ENCODE results near the gene DIDO1.

DNA sequence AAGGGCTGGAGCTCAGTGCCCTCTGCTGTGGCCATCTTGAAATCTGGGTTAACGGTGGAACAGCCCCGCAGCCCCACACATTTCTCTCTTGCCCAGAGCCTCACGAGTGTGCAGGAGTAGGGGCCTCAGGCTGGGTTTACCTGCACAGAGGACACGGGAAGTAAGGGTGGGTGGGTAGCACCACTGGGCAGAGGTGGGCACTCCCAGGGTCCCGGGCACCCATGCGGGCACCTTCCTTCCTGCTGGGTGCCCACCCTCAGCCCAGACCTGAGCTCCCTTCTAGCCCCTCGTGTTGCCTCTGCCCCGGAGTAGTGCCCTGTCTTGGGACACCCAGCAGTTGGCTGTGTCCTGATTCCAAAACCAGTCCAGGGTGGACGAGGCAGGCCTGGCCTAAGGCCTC lies 98.3 kb downstream of the DIDO1 start:
- TF ChIP-seq, protein P1, sequence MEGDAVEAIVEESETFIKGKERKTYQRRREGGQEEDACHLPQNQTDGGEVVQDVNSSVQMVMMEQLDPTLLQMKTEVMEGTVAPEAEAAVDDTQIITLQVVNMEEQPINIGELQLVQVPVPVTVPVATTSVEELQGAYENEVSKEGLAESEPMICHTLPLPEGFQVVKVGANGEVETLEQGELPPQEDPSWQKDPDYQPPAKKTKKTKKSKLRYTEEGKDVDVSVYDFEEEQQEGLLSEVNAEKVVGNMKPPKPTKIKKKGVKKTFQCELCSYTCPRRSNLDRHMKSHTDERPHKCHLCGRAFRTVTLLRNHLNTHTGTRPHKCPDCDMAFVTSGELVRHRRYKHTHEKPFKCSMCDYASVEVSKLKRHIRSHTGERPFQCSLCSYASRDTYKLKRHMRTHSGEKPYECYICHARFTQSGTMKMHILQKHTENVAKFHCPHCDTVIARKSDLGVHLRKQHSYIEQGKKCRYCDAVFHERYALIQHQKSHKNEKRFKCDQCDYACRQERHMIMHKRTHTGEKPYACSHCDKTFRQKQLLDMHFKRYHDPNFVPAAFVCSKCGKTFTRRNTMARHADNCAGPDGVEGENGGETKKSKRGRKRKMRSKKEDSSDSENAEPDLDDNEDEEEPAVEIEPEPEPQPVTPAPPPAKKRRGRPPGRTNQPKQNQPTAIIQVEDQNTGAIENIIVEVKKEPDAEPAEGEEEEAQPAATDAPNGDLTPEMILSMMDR (IDR thresholded peaks at IDR 0.05; ENCODE audit: low read depth, low read length): no peak
- TF ChIP-seq EZH2phosphoT487 (IDR thresholded peaks at IDR 0.05; ENCODE audit: low read depth): no peak
